Osteocyte (in vitro differentiated cells): ENCODE measurements around the gene MBL2. TPM values are rescaled to one million over a fixed set of nuclear protein-coding genes. Genes with fewer than 3 reads are reported as not detected.

Experiments
- DNase-seq: peaks from one replicate; pipeline ENCODE4 v3.0.0; 2021; ENCODE audit warnings: mixed read lengths; ENCODE audit not compliant: unreplicated experiment; ENCODE audit errors: extremely low spot score
- H3K27ac Mint-ChIP-seq: one replicate; pipeline ENCODE4 v1.8.0; 2021; ENCODE audit warnings: mild to moderate bottlenecking, mixed read lengths; ENCODE audit not compliant: unreplicated experiment
- H3K27me3 Mint-ChIP-seq: one replicate; pipeline ENCODE4 v1.8.0; 2021; ENCODE audit warnings: mixed read lengths; ENCODE audit not compliant: unreplicated experiment
- H3K36me3 Mint-ChIP-seq: one replicate; pipeline ENCODE4 v1.8.0; 2021; ENCODE audit warnings: mixed read lengths; ENCODE audit not compliant: unreplicated experiment
- H3K4me1 Mint-ChIP-seq: one replicate; pipeline ENCODE4 v1.8.0; 2021; ENCODE audit warnings: mixed read lengths; ENCODE audit not compliant: unreplicated experiment
- H3K4me3 Mint-ChIP-seq: one replicate; pipeline ENCODE4 v1.8.0; 2021; ENCODE audit warnings: mild to moderate bottlenecking, moderate library complexity, mixed read lengths; ENCODE audit not compliant: unreplicated experiment
- H3K9me3 Mint-ChIP-seq: one replicate; pipeline ENCODE4 v1.8.0; 2021; ENCODE audit warnings: mixed read lengths; ENCODE audit not compliant: unreplicated experiment
- total RNA-seq: library from RNA; stranded (reverse); gene quantifications from 2 replicates; pipeline ENCODE4 v1.2.1, GENCODE V29; 2021
- TF ChIP-seq, protein P1 (sequence below): fragments of 200-600 bp; sonication (generic); IDR thresholded peaks from 2 replicates; pipeline ENCODE4 v1.5.0; 2021; ENCODE audit warnings: antibody characterized with exemption, mild to moderate bottlenecking, moderate library complexity

Gene MBL2
- total RNA-seq, 1 donor from 2014 or later: not detected

DNA sequence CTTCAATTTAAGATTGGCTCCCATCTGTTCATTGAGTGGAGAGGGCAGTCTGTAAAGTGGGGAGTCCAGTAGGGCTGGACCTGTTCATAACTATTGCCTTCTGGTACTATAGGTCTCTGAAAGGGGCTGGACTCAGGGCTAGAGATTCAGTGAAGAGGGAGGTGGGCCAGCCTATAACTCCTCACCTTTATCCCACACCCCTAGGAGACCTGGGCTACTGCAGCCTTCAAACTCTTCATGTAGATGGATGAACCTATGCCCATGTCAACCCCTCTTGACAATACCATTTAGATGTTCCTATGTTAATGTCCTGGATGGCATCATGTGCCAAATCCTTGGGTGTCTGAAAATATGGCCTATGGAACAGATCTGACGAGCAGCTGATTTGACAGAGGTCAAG, 22.0 kb downstream of the MBL2 start:
- no peaks in the 10 kb centered on the region for H3K9me3 Mint-ChIP-seq
- TF ChIP-seq, protein P1, sequence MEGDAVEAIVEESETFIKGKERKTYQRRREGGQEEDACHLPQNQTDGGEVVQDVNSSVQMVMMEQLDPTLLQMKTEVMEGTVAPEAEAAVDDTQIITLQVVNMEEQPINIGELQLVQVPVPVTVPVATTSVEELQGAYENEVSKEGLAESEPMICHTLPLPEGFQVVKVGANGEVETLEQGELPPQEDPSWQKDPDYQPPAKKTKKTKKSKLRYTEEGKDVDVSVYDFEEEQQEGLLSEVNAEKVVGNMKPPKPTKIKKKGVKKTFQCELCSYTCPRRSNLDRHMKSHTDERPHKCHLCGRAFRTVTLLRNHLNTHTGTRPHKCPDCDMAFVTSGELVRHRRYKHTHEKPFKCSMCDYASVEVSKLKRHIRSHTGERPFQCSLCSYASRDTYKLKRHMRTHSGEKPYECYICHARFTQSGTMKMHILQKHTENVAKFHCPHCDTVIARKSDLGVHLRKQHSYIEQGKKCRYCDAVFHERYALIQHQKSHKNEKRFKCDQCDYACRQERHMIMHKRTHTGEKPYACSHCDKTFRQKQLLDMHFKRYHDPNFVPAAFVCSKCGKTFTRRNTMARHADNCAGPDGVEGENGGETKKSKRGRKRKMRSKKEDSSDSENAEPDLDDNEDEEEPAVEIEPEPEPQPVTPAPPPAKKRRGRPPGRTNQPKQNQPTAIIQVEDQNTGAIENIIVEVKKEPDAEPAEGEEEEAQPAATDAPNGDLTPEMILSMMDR: no peak
- H3K36me3 Mint-ChIP-seq: no peaks in the 10 kb centered on the region
- no peaks in the 10 kb centered on the region for H3K4me1 Mint-ChIP-seq
- H3K4me3 Mint-ChIP-seq: no peak overlapping the region
- no peak overlapping the region for H3K27ac Mint-ChIP-seq
- H3K27me3 Mint-ChIP-seq: peaks cover 18% of the 10 kb centered on the region
- no peak for DNase-seq

DNA sequence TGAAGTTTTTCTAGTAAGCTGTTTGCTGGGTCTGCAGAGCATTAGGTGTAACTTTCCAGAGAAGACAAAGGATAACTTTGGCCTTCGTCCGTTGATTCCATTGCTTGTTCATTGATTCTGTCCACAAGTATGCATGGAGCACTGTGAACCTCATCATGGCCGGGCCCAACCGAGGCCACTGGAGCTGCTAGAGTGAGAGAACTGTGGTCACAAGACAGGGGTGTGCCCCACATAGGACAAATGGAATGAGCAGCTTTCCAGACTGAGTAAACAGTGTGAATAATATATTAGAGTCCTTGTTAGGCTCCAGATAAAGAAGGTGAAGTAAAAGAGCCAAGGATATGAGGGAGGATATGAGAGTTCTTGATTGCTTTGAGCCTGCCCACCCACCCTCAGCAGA, 24.9 kb downstream of the MBL2 start:
- Mint-ChIP-seq H3K4me3 (no peak overlapping the region), H3K27ac (no peak overlapping the region)

DNA sequence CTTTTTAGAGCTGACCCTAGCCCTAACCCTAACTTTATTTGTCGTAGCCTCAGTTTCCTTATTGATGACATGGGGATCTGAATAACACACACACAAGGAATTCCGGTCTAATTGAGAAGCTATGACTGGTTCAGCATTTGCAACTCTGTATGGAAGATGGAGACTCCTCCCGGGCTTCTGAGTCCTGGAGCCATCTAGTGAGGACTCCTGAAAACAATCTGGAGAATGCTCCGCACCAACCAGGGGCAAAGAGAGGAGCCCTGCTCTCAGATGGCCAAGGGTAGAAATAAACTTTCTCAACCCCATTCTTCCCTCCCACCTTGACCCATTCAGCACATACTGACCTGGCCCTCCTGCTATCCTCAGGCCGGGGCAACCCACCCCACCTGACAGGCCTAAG, 26.4 kb downstream of the MBL2 start:
- H3K36me3 Mint-ChIP-seq: no peaks in the 10 kb centered on the region
- H3K27ac Mint-ChIP-seq: no peak overlapping the region
- no peak for DNase-seq
- H3K27me3 Mint-ChIP-seq: peaks cover 15% of the 10 kb centered on the region
- no peaks in the 10 kb centered on the region for H3K4me1 Mint-ChIP-seq
- TF ChIP-seq, protein P1: no peak
- H3K9me3 Mint-ChIP-seq: no peaks in the 10 kb centered on the region
- no peak overlapping the region for H3K4me3 Mint-ChIP-seq

More for the DNA sequence above, 24.9 kb downstream of the MBL2 start:
- H3K27me3 Mint-ChIP-seq: peaks cover 15% of the 10 kb centered on the region
- H3K36me3 Mint-ChIP-seq: no peaks in the 10 kb centered on the region
- H3K4me1 Mint-ChIP-seq: no peaks in the 10 kb centered on the region
- no peaks in the 10 kb centered on the region for H3K9me3 Mint-ChIP-seq
- DNase-seq: no peak
- TF ChIP-seq, protein P1: no peak

DNA sequence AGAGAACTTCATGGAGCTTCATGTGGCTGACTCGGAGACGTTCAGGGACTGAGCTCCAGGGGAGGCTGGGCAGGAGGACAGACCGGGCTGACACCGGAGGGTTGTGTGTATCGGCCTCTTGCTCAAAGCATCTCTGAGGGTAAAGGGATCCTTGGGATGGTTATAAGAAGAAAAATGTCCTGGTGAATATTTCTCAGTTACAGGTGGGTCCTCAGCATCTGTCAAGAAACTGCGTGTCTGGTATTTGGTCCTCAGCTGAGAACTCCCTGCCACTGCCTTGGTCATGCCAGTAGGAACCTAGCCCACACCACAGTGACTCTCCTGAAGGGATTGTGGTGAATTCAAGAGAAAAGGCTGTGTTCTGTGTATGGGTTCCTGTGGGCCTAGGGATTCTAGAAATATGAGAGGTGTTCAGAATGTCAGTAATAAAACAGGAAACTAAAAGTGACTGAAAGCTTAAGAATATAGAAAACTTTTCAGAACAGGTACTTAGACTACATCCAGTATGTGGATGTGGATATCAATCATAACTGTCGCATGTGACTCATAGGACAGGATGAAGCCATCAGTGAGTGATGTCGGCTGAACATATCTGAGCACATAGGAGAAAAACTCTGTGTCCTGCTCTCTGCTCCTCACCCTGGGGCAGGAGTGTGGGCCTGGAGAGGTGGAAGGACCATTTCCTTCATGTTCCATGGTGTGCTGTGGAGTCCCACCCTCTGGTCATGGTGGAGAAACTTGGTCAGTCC, 28.4 kb downstream of the MBL2 start:
- Mint-ChIP-seq H3K4me1 (no peaks in the 10 kb centered on the region), H3K27me3 (peaks cover 12% of the 10 kb centered on the region), H3K36me3 (no peaks in the 10 kb centered on the region), H3K9me3 (no peaks in the 10 kb centered on the region), H3K27ac (no peak overlapping the region), H3K4me3 (no peak overlapping the region)
- no peak for DNase-seq
- TF ChIP-seq, protein P1: no peak

DNA sequence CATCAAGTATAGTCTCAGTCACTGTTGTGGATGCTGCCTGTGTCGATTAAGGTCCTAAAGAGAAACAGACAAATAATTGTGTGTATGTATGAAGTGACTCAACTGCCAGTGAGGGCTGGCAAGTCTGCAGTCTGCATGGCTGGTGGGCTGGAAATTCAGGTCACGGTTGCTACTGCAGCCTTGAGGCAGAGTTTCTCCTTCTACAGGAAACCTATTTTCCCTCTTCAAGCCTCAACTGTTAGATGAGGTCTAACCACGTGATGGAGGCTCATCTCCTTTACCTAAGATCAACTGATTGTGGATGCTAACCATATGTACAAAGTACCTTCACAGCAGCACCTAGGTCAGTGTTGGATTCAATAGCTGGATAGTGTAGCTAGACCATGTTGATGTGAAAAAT, 29.9 kb downstream of the MBL2 start:
- peaks cover 9% of the 10 kb centered on the region for H3K27me3 Mint-ChIP-seq
- H3K36me3 Mint-ChIP-seq: no peaks in the 10 kb centered on the region
- no peaks in the 10 kb centered on the region for H3K9me3 Mint-ChIP-seq
- no peak overlapping the region for H3K27ac Mint-ChIP-seq
- TF ChIP-seq, protein P1: no peak
- DNase-seq: no peak
- no peaks in the 10 kb centered on the region for H3K4me1 Mint-ChIP-seq
- no peak overlapping the region for H3K4me3 Mint-ChIP-seq
